RWPE2 (cell line): ENCODE data around the gene KCNA10.

Experiments used
- ATAC-seq: fragments of 200-7000 bp; cut with Tn5 transposase; 3 replicates; pipeline ENCODE4 v1.9.1; 2021; ENCODE audit warnings: low read depth
- DNase-seq: peaks from one replicate; pipeline ENCODE4 v3.0.0-alpha.2; 2020; ENCODE audit warnings: low spot score
- H3K27ac ChIP-seq: fragments of 450-650 bp; 2 replicates; pipeline ENCODE4 v1.5.1; 2017; ENCODE audit warnings: mild to moderate bottlenecking; ENCODE audit not compliant: poor library complexity, severe bottlenecking
- H3K27me3 ChIP-seq: fragments of 250-450 bp; sonication (Bioruptor Pico); 2 replicates; pipeline ENCODE4 v1.5.1; 2021; ENCODE audit warnings: mild to moderate bottlenecking, moderate library complexity; ENCODE audit not compliant: insufficient read depth, poor library complexity, severe bottlenecking
- H3K36me3 ChIP-seq: fragments of 250-450 bp; sonication (Bioruptor Pico); 2 replicates; pipeline ENCODE4 v1.5.1; 2020; ENCODE audit warnings: low read depth, mild to moderate bottlenecking, moderate library complexity
- H3K4me1 ChIP-seq: fragments of 250-450 bp; sonication (Bioruptor Pico); 2 replicates; pipeline ENCODE4 v1.5.1; 2021; ENCODE audit warnings: mild to moderate bottlenecking, moderate library complexity; ENCODE audit not compliant: insufficient read depth, poor library complexity, severe bottlenecking
- H3K4me3 ChIP-seq: fragments of 250-450 bp; sonication (Bioruptor Pico); 2 replicates; pipeline ENCODE4 v1.5.1; 2021; ENCODE audit warnings: mild to moderate bottlenecking, moderate library complexity; ENCODE audit not compliant: severe bottlenecking
- H3K9me3 ChIP-seq: fragments of 250-450 bp; sonication (Bioruptor Pico); 2 replicates; pipeline ENCODE4 v1.5.1; 2021; ENCODE audit warnings: mild to moderate bottlenecking, moderate library complexity; ENCODE audit not compliant: severe bottlenecking
- TF ChIP-seq, protein P1 (sequence below): fragments of 450-650 bp; IDR thresholded peaks from one replicate; pipeline ENCODE4 v1.5.1; 2017; ENCODE audit warnings: mild to moderate bottlenecking, moderate library complexity; ENCODE audit not compliant: poor library complexity, severe bottlenecking

Gene KCNA10

DNA sequence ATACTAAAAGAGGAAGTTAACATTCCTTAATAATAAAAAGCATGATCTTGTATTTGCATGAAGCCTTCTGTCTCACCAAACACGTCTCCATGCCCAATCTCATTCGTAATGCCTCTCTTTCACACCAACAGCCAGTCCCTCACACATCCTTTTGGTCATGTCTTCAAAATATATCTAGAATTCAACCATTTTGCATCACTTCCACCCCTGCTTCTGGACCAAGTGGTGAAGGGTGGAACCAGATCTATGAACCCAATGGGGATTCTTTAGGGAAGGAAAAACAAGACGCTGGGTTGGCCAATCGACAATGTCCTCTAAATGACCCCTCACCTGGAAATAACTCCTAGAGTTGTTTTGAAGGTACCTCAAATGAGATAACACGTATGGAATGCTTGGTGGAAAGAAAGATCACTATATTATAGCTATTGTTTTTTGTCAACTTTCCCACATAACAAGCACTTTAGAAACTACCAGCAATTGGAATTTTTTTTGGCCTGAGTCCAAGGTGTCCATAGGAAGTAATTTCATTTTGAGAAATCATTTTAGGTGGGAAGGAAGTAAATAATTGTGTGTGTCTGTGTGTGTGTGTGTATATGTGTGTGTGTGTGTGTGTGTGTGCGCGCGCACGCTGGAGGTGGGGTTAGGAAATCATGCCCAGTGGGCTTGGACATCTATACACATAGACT is at the start of gene KCNA10:
Gene KCNA10 (minus strand): TSS at position 51 of the 686 bp plus-strand sequence. CDS start 388 bp downstream, outside the sequence.
- DNase-seq (no peak), ATAC-seq (no peak)
- no peaks in the 10 kb centered on the region for H3K9me3 ChIP-seq
- no peaks in the 10 kb centered on the region for H3K36me3 ChIP-seq
- H3K27me3 ChIP-seq = no peaks in the 10 kb centered on the region
- no peak within 1 kb of the TSS for H3K4me3 ChIP-seq
- no peaks in the 10 kb centered on the region for H3K4me1 ChIP-seq
- H3K27ac ChIP-seq = no peak within 1 kb of the TSS
- TF ChIP-seq, protein P1, sequence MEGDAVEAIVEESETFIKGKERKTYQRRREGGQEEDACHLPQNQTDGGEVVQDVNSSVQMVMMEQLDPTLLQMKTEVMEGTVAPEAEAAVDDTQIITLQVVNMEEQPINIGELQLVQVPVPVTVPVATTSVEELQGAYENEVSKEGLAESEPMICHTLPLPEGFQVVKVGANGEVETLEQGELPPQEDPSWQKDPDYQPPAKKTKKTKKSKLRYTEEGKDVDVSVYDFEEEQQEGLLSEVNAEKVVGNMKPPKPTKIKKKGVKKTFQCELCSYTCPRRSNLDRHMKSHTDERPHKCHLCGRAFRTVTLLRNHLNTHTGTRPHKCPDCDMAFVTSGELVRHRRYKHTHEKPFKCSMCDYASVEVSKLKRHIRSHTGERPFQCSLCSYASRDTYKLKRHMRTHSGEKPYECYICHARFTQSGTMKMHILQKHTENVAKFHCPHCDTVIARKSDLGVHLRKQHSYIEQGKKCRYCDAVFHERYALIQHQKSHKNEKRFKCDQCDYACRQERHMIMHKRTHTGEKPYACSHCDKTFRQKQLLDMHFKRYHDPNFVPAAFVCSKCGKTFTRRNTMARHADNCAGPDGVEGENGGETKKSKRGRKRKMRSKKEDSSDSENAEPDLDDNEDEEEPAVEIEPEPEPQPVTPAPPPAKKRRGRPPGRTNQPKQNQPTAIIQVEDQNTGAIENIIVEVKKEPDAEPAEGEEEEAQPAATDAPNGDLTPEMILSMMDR = no peak

- no peak for ATAC-seq
- TF ChIP-seq, protein P1 = no peak
- Histone ChIP-seq H3K27ac (no peak overlapping the region), H3K9me3 (no peaks in the 10 kb centered on the region), H3K4me1 (no peaks in the 10 kb centered on the region), H3K4me3 (no peak overlapping the region), H3K36me3 (no peaks in the 10 kb centered on the region), H3K27me3 (no peaks in the 10 kb centered on the region)
- DNase-seq = no peak
Measured at GRCh38 chr1:110566836-110567235, 47.9 kb upstream of the KCNA10 start.

DNA sequence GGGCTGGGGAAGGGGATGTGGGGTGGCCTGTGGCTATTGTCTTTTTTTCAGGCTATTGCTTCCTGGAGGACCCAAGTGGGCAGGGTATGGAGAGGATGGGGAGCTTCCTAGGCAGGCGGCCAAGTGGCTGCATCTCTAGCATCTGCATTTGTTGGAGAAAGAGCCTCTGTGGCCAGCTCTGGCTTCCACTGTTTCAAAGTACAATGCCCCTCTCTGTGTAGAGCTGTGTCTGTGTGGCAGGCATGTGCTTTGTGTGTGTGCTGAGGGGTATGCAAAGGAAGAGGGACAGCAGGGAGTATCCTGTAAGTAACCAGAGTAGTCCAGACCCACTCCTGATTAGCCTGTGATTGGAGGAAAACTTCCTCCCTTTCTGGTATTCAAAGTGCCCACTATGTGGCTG is 46.6 kb upstream of the KCNA10 start:
- no peaks in the 10 kb centered on the region for H3K4me1 ChIP-seq
- no peak overlapping the region for H3K27ac ChIP-seq
- DNase-seq (no peak), ATAC-seq (no peak)
- no peaks in the 10 kb centered on the region for H3K27me3 ChIP-seq
- no peak overlapping the region for H3K4me3 ChIP-seq
- H3K9me3 ChIP-seq = no peaks in the 10 kb centered on the region
- no peaks in the 10 kb centered on the region for H3K36me3 ChIP-seq
- TF ChIP-seq, protein P1 = no peak

- no peak for ATAC-seq
Measured at GRCh38 chr1:110563089-110563488, 44.1 kb upstream of the KCNA10 start.

GRCh38 chr1:110561596-110561995 is 42.6 kb upstream of the KCNA10 start:
- Histone ChIP-seq H3K4me1 (no peaks in the 10 kb centered on the region), H3K27me3 (peaks cover 7% of the 10 kb centered on the region), H3K4me3 (no peak overlapping the region), H3K27ac (no peak overlapping the region), H3K9me3 (no peaks in the 10 kb centered on the region), H3K36me3 (no peaks in the 10 kb centered on the region)
- ATAC-seq = no peak
- TF ChIP-seq, protein P1 = no peak
- no peak for DNase-seq

More at GRCh38 chr1:110563089-110563488, 44.1 kb upstream of the KCNA10 start:
- no peaks in the 10 kb centered on the region for H3K9me3 ChIP-seq
- no peaks in the 10 kb centered on the region for H3K36me3 ChIP-seq
- no peaks in the 10 kb centered on the region for H3K27me3 ChIP-seq
- TF ChIP-seq, protein P1 = no peak
- no peaks in the 10 kb centered on the region for H3K4me1 ChIP-seq
- H3K27ac ChIP-seq = no peak overlapping the region
- H3K4me3 ChIP-seq = no peak overlapping the region
- no peak for DNase-seq
